ENCODE results near the gene LRP5. TPM values are rescaled to one million over a fixed set of nuclear protein-coding genes. Genes with fewer than 3 reads are reported as not detected.

LRP5 gene
- total and polyA plus RNA-seq, 9 of the 15 experiments (the other 6 are each of a cell fraction or from before 2014, with no cell fraction given), result 0.48 to 44.2 (median 13.5) TPM

DNA sequence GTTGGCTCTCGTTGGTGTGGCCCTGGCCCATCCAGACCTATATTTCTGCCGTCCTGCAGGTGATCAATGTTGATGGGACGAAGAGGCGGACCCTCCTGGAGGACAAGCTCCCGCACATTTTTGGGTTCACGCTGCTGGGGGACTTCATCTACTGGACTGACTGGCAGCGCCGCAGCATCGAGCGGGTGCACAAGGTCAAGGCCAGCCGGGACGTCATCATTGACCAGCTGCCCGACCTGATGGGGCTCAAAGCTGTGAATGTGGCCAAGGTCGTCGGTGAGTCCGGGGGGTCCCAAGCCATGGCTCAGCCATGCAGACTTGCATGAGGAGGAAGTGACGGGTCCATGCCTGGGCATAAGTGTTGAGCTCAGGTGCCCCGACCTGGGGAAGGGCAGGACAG is 91.0 kb downstream of the LRP5 start:
- no peak overlapping the region for H3K4me2 ChIP-seq (ENCODE audit: insufficient read depth, low read length)
- H3K9me1 ChIP-seq (ENCODE audit: control insufficient read depth, insufficient read depth, low read length), result no peaks in the 10 kb centered on the region
- in situ Hi-C loops (cut with MboI) (no loop called here), intact Hi-C loops (cut with micrococcal nuclease) (no loop called here)
- H3K4me3 ChIP-seq, result no peak overlapping the region
- no peaks in the 10 kb centered on the region for H3K9me3 ChIP-seq (replicated peaks; ENCODE audit: control insufficient read depth, insufficient read depth, low read depth, low read length)
- no peak for FAIRE-seq
- H2AFZ ChIP-seq (ENCODE audit: low read depth, low read length), result no peak overlapping the region
- POLR2A ChIA-PET, result interaction anchor here (1.4 kb wide), 1 partner anchor 8 kb away, joined by 3 read pairs; no protein-coding TSS in a partner anchor
- H3K27ac ChIP-seq (ENCODE audit: extremely low read depth, low read depth, low read length), result no peak overlapping the region
- no TSS peak for BruUV-seq (replicated peaks)
- no peak for DNase-seq (ENCODE audit: extremely low read depth in 1 of 4, low spot score in 3 of 4)
- 0 out of 2 replicates have a peak, but pooled peaks cover 4% of the 10 kb centered on the region for H4K20me1 ChIP-seq (replicated peaks; ENCODE audit: control insufficient read depth, insufficient read depth, low read length)
- H3K79me2 ChIP-seq (ENCODE audit: control insufficient read depth, insufficient read depth, low read length), result peaks cover 3% of the 10 kb centered on the region; the same call in 2 of the 3 replicates
- CTCF ChIA-PET (ENCODE audit: low intra/inter-chr PET ratio), result no interaction called here
- ATAC-seq, result no peak
- no peak overlapping the region for H3K9ac ChIP-seq (ENCODE audit: insufficient read depth in 1 of 2, low read depth in 2 of 2, low read length in 2 of 2)
- WGBS (ENCODE audit: insufficient coverage, low coverage, missing lambda C conversion rate), result 96% methylated on average over 16 of the region's 18 CpGs
- peaks cover 40% of the 10 kb centered on the region; the same call in 1 of the 3 replicates for H3K36me3 ChIP-seq (ENCODE audit: control insufficient read depth, insufficient read depth, low read length)
- H3K27me3 ChIP-seq (ENCODE audit: control insufficient read depth in 2 of 2, insufficient read depth in 2 of 2, low read length in 2 of 2), result no peaks in the 10 kb centered on the region
- H3K4me1 ChIP-seq (replicated peaks in 1 of 2; ENCODE audit: control insufficient read depth in 2 of 2, insufficient read depth in 2 of 2, low read length in 2 of 2), result peaks cover 0 to 11% of the 10 kb centered on the region in 2 experiments; a peak in 3 of 5 replicates
- TF ChIP-seq, protein P1, sequence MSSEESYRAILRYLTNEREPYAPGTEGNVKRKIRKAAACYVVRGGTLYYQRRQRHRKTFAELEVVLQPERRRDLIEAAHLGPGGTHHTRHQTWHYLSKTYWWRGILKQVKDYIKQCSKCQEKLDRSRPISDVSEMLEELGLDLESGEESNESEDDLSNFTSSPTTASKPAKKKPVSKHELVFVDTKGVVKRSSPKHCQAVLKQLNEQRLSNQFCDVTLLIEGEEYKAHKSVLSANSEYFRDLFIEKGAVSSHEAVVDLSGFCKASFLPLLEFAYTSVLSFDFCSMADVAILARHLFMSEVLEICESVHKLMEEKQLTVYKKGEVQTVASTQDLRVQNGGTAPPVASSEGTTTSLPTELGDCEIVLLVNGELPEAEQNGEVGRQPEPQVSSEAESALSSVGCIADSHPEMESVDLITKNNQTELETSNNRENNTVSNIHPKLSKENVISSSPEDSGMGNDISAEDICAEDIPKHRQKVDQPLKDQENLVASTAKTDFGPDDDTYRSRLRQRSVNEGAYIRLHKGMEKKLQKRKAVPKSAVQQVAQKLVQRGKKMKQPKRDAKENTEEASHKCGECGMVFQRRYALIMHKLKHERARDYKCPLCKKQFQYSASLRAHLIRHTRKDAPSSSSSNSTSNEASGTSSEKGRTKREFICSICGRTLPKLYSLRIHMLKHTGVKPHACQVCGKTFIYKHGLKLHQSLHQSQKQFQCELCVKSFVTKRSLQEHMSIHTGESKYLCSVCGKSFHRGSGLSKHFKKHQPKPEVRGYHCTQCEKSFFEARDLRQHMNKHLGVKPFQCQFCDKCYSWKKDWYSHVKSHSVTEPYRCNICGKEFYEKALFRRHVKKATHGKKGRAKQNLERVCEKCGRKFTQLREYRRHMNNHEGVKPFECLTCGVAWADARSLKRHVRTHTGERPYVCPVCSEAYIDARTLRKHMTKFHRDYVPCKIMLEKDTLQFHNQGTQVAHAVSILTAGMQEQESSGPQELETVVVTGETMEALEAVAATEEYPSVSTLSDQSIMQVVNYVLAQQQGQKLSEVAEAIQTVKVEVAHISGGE (CRISPR knock-in tag; IDR thresholded peaks at IDR 0.05), result no peak
- no peak for TF ChIP-seq ZNF445 (CRISPR knock-in tag; IDR thresholded peaks at IDR 0.05; ENCODE audit: low read depth)
- TF ChIP-seq PRPF4 (IDR thresholded peaks at IDR 0.05; ENCODE audit: insufficient read depth, low read depth, low read length, poor library complexity, severe bottlenecking), result no peak
- TF ChIP-seq, protein P2, sequence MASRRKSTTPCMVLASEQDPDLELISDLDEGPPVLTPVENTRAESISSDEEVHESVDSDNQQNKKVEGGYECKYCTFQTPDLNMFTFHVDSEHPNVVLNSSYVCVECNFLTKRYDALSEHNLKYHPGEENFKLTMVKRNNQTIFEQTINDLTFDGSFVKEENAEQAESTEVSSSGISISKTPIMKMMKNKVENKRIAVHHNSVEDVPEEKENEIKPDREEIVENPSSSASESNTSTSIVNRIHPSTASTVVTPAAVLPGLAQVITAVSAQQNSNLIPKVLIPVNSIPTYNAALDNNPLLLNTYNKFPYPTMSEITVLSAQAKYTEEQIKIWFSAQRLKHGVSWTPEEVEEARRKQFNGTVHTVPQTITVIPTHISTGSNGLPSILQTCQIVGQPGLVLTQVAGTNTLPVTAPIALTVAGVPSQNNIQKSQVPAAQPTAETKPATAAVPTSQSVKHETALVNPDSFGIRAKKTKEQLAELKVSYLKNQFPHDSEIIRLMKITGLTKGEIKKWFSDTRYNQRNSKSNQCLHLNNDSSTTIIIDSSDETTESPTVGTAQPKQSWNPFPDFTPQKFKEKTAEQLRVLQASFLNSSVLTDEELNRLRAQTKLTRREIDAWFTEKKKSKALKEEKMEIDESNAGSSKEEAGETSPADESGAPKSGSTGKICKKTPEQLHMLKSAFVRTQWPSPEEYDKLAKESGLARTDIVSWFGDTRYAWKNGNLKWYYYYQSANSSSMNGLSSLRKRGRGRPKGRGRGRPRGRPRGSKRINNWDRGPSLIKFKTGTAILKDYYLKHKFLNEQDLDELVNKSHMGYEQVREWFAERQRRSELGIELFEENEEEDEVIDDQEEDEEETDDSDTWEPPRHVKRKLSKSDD (conservative IDR thresholded peaks at IDR 0.05; ENCODE audit: low read length), result no peak
- TF ChIP-seq, protein P3, sequence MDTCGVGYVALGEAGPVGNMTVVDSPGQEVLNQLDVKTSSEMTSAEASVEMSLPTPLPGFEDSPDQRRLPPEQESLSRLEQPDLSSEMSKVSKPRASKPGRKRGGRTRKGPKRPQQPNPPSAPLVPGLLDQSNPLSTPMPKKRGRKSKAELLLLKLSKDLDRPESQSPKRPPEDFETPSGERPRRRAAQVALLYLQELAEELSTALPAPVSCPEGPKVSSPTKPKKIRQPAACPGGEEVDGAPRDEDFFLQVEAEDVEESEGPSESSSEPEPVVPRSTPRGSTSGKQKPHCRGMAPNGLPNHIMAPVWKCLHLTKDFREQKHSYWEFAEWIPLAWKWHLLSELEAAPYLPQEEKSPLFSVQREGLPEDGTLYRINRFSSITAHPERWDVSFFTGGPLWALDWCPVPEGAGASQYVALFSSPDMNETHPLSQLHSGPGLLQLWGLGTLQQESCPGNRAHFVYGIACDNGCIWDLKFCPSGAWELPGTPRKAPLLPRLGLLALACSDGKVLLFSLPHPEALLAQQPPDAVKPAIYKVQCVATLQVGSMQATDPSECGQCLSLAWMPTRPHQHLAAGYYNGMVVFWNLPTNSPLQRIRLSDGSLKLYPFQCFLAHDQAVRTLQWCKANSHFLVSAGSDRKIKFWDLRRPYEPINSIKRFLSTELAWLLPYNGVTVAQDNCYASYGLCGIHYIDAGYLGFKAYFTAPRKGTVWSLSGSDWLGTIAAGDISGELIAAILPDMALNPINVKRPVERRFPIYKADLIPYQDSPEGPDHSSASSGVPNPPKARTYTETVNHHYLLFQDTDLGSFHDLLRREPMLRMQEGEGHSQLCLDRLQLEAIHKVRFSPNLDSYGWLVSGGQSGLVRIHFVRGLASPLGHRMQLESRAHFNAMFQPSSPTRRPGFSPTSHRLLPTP (IDR thresholded peaks at IDR 0.05; ENCODE audit: borderline replicate concordance, extremely low read depth, insufficient read length), result no peak
- no peak for TF ChIP-seq ELF1 (tag; IDR thresholded peaks at IDR 0.05)
- no peak for TF ChIP-seq DNMT1 (IDR thresholded peaks at IDR 0.05)
- TF ChIP-seq ZNF140 (CRISPR knock-in tag; IDR thresholded peaks at IDR 0.05), result no peak

Measured in K562 (cell line).